ENCODE results near the gene CSNK2A2. TPM values are rescaled to one million over a fixed set of nuclear protein-coding genes. Genes with fewer than 3 reads are reported as not detected.

The CSNK2A2 gene
- polyA plus RNA-seq, 1 experiment, result 22.5 TPM

- no peak for DNase-seq (ENCODE audit: low read depth)
- ChIA-PET POLR2A (no interaction called here), CTCF (interaction anchor here (0.8 to 4.1 kb wide), 8 partner anchors 11 to 229 kb away, joined by 3 to 27 read pairs (median 4); partner anchors contain the start of gene MMP15)
- TF ChIP-seq CTCF (IDR thresholded peaks at IDR 0.05; ENCODE audit: insufficient read depth, low read depth, low read length), result no peak
- Histone ChIP-seq H3K4me3 (ENCODE audit: low read depth, low read length) (peak overlapping the region; percentile 69), H3K27me3 (ENCODE audit: control insufficient read depth, insufficient read depth, low read length) (no peaks in the 10 kb centered on the region), H3K36me3 (ENCODE audit: control insufficient read depth, insufficient read depth, low read length) (no peaks in the 10 kb centered on the region)
These were observed 69.7 kb downstream of the CSNK2A2 start for GRCh38 chr16:58128181-58128631.

GRCh38 chr16:58127634-58128033 is 70.3 kb downstream of the CSNK2A2 start:
- H3K4me3 ChIP-seq (ENCODE audit: low read depth, low read length), result peak overlapping the region; percentile 69
- DNase-seq (ENCODE audit: low read depth), result no peak
- POLR2A ChIA-PET, result interaction anchor here (0.6 kb wide), 1 partner anchor 245 kb away, joined by 7 read pairs; no protein-coding TSS in a partner anchor
- CTCF ChIA-PET, result interaction anchor here (0.8 to 4.1 kb wide), 12 partner anchors 10 to 551 kb away, joined by 3 to 27 read pairs (median 4); partner anchors contain the start of gene MMP15
- no peaks in the 10 kb centered on the region for H3K36me3 ChIP-seq (ENCODE audit: control insufficient read depth, insufficient read depth, low read length)
- no peaks in the 10 kb centered on the region for H3K27me3 ChIP-seq (ENCODE audit: control insufficient read depth, insufficient read depth, low read length)
- TF ChIP-seq CTCF (IDR thresholded peaks at IDR 0.05; ENCODE audit: insufficient read depth, low read depth, low read length), result peak; percentile 43

GRCh38 chr16:58127033-58127556 is 70.8 kb downstream of the CSNK2A2 start:
- TF ChIP-seq CTCF (IDR thresholded peaks at IDR 0.05; ENCODE audit: insufficient read depth, low read depth, low read length), result peak; percentile 37
- CTCF ChIA-PET, result interaction anchor here (0.9 to 4.1 kb wide), 14 partner anchors 10 to 550 kb away, joined by 3 to 27 read pairs (median 4); partner anchors contain the start of genes MMP15 and USB1
- DNase-seq (ENCODE audit: low read depth), result peak; percentile 44
- H3K27me3 ChIP-seq (ENCODE audit: control insufficient read depth, insufficient read depth, low read length), result no peaks in the 10 kb centered on the region
- peak overlapping the region; percentile 69 for H3K4me3 ChIP-seq (ENCODE audit: low read depth, low read length)
- H3K36me3 ChIP-seq (ENCODE audit: control insufficient read depth, insufficient read depth, low read length), result no peaks in the 10 kb centered on the region
- POLR2A ChIA-PET, result interaction anchor here (0.6 kb wide), 1 partner anchor 244 kb away, joined by 7 read pairs; no protein-coding TSS in a partner anchor

GRCh38 chr16:58126451-58126961 is 71.4 kb downstream of the CSNK2A2 start:
- Histone ChIP-seq H3K27me3 (ENCODE audit: control insufficient read depth, insufficient read depth, low read length) (no peaks in the 10 kb centered on the region), H3K4me3 (ENCODE audit: low read depth, low read length) (no peak overlapping the region), H3K36me3 (ENCODE audit: control insufficient read depth, insufficient read depth, low read length) (no peaks in the 10 kb centered on the region)
- no peak for TF ChIP-seq CTCF (IDR thresholded peaks at IDR 0.05; ENCODE audit: insufficient read depth, low read depth, low read length)
- ChIA-PET POLR2A (no interaction called here), CTCF (interaction anchor here (1.0 to 4.1 kb wide), 11 partner anchors 9 to 361 kb away, joined by 3 to 27 read pairs (median 4); partner anchors contain the start of genes MMP15 and USB1)
- DNase-seq (ENCODE audit: low read depth), result no peak

- DNase-seq (ENCODE audit: low read depth), result no peak
- Histone ChIP-seq H3K4me3 (ENCODE audit: low read depth, low read length) (no peak overlapping the region), H3K36me3 (ENCODE audit: control insufficient read depth, insufficient read depth, low read length) (no peaks in the 10 kb centered on the region), H3K27me3 (ENCODE audit: control insufficient read depth, insufficient read depth, low read length) (no peaks in the 10 kb centered on the region)
- CTCF ChIA-PET, result interaction anchor here (1.0 to 4.1 kb wide), 7 partner anchors 9 to 362 kb away, joined by 3 to 27 read pairs (median 4); partner anchors contain the start of genes MMP15 and USB1
- no peak for TF ChIP-seq CTCF (IDR thresholded peaks at IDR 0.05; ENCODE audit: insufficient read depth, low read depth, low read length)
- POLR2A ChIA-PET, result no interaction called here
These were observed 72.0 kb downstream of the CSNK2A2 start for GRCh38 chr16:58125781-58126335.
